Endothelial cell of umbilical vein (primary cell): ENCODE data around the gene DDX42. TPM values are rescaled to one million over a fixed set of nuclear protein-coding genes. Genes with fewer than 3 reads are reported as not detected.

Experiments
- BruUV-seq: library from RNA; stranded (reverse); fragments of 400-500 nt; replicated peaks from 2 replicates; lab custom pipeline; 2021; lab: Mats Ljungman, UMichigan
- CTCF ChIA-PET: fragments of 300-600, 350-600 bp; sonication (Branson Sonifier 250); formaldehyde crosslinking; loops from one replicate; lab custom pipeline; 2021; ENCODE audit warnings: antibody characterized with exemption, inconsistent platforms; lab: Charles Lee
- POLR2A ChIA-PET: fragments of 300-600, 350-600 bp; sonication (Branson Sonifier 250); formaldehyde crosslinking; loops from one replicate; lab custom pipeline; 2021; ENCODE audit warnings: antibody characterized with exemption, inconsistent platforms; lab: Charles Lee
- DNase-seq: peaks from one replicate; pipeline ENCODE4 v3.0.0-alpha.2; 2011; ENCODE audit warnings: low read depth, low spot score
- FAIRE-seq: peaks from 2 replicates; lab custom pipeline; 2011; peaks lifted over from hg19 to GRCh38; lab: Jason Lieb, UNC
- H2AFZ ChIP-seq: 2 replicates; pipeline ENCODE4 v1.6.0; 2012; ENCODE audit warnings: low read depth, low read length, control low read depth, inconsistent platforms
- H3K27ac ChIP-seq: 2 replicates; pipeline ENCODE4 v1.5.1; 2011; ENCODE audit warnings: low read depth, mild to moderate bottlenecking, control low read depth, low read length, moderate library complexity; ENCODE audit not compliant: insufficient read depth
- H3K27me3 ChIP-seq, 2 experiments: 2 replicates each; pipeline versions ENCODE4 v1.6.0 to v1.6.1; 2011; ENCODE audit warnings: low read length in 2 of 2, mixed read lengths in 1 of 2; ENCODE audit not compliant: control insufficient read depth in 2 of 2, insufficient read depth in 2 of 2
- H3K36me3 ChIP-seq, 2 experiments: 2 replicates in 1 of 2; 3 replicates in 1 of 2; pipeline ENCODE4 v1.5.1; 2011; ENCODE audit warnings: low read length in 2 of 2, mild to moderate bottlenecking in 1 of 2, moderate library complexity in 1 of 2; ENCODE audit not compliant: control insufficient read depth in 2 of 2, insufficient read depth in 2 of 2; ENCODE audit errors: extremely low read depth in 1 of 2
- H3K4me1 ChIP-seq: 3 replicates; pipeline ENCODE4 v1.5.1; 2011; ENCODE audit warnings: mild to moderate bottlenecking, low read length; ENCODE audit not compliant: control insufficient read depth, insufficient read depth; ENCODE audit errors: extremely low read depth
- H3K4me2 ChIP-seq: 2 replicates; pipeline ENCODE4 v1.6.1; 2011; ENCODE audit warnings: low read length, control low read depth, mixed read lengths; ENCODE audit not compliant: insufficient read depth
- H3K4me3 ChIP-seq, 3 experiments: fragments of 200-600 bp in 1 of 3; sonication (generic), shearing (Covaris generic) in 1 of 3; replicated peaks in 1 of 3; 2 replicates each; pipeline ENCODE4 v1.5.1; 2011 to 2016; ENCODE audit warnings: control low read depth in 3 of 3, low read length in 3 of 3, mild to moderate bottlenecking in 2 of 3, inconsistent platforms in 1 of 3, low read depth in 1 of 3, moderate library complexity in 1 of 3; ENCODE audit not compliant: insufficient read depth in 1 of 3
- H3K79me2 ChIP-seq: 2 replicates; pipeline ENCODE4 v1.6.0; 2012; ENCODE audit warnings: low read length, inconsistent platforms; ENCODE audit not compliant: control insufficient read depth, insufficient read depth
- H3K9ac ChIP-seq: replicated peaks from 2 replicates; pipeline ENCODE3; 2011; ENCODE audit warnings: low read length, control low read depth; ENCODE audit not compliant: insufficient read depth; ENCODE audit errors: extremely low read depth
- H3K9me1 ChIP-seq: replicated peaks from 3 replicates; pipeline ENCODE4 v1.6.0; 2011; ENCODE audit warnings: mild to moderate bottlenecking, low read length; ENCODE audit not compliant: control insufficient read depth, insufficient read depth; ENCODE audit errors: extremely low read depth
- H3K9me3 ChIP-seq: replicated peaks from 2 replicates; pipeline ENCODE4 v1.5.1; 2012; ENCODE audit warnings: low read length, inconsistent platforms; ENCODE audit not compliant: control insufficient read depth, insufficient read depth
- H4K20me1 ChIP-seq: replicated peaks from 2 replicates; pipeline ENCODE3; 2011; ENCODE audit warnings: mild to moderate bottlenecking, low read length; ENCODE audit not compliant: control insufficient read depth, insufficient read depth; ENCODE audit errors: extremely low read depth
- CTCF ChIP-seq, 2 donors: IDR thresholded peaks; 1 replicate in 1 of 2; 2 replicates in 1 of 2; pipeline ENCODE4 v1.5.1; 2011; ENCODE audit warnings: low read length in 2 of 2, mild to moderate bottlenecking in 2 of 2, moderate library complexity in 2 of 2, control low read depth in 1 of 2, inconsistent platforms in 1 of 2, low read depth in 1 of 2; ENCODE audit not compliant: insufficient read depth in 1 of 2; ENCODE audit errors: extremely low read depth in 1 of 2
- GATA2 ChIP-seq: IDR thresholded peaks from 2 replicates; pipeline ENCODE4 v1.7.0; 2011; ENCODE audit warnings: low read depth, mild to moderate bottlenecking, moderate library complexity, mixed read lengths, low read length; ENCODE audit not compliant: insufficient read length, insufficient read depth
- MAX ChIP-seq: IDR thresholded peaks from 2 replicates; pipeline ENCODE4 v1.6.1; 2011; ENCODE audit not compliant: insufficient read depth, insufficient read length
- POLR2A ChIP-seq: IDR thresholded peaks from 2 replicates; pipeline ENCODE4 v1.6.1; 2012; ENCODE audit warnings: low read depth, mild to moderate bottlenecking, control low read depth, low read length
- POLR2AphosphoS5 ChIP-seq: IDR thresholded peaks from 2 replicates; pipeline ENCODE4 v1.6.1; 2012; ENCODE audit warnings: low read depth, mild to moderate bottlenecking, control low read depth, low read length, moderate library complexity; ENCODE audit not compliant: insufficient read depth
- dilution Hi-C: fragments of 300-500 bp; cut with MboI; formaldehyde crosslinking; loops from one replicate; pipeline ENCODE4 v1.15.0; 2019; ENCODE audit warnings: low sequenced_read_pairs; ENCODE audit not compliant: extremely low pct_ligation_motif_present
- intact Hi-C: fragments of 100-400 bp; cut with micrococcal nuclease; formaldehyde crosslinking; loops from one replicate; pipeline ENCODE4 v1.10.0; 2022
- polyA plus RNA-seq, 4 experiments: library from polyadenylated mRNA; depleted of rRNA in 3 of 4; stranded (reverse) in 3 of 4; unstranded in 1 of 4; fragments of >200 nt; gene quantifications; 2 replicates each; pipeline versions ENCODE4 v1.2.1 to v1.2.3, GENCODE V29; 2011 to 2012; ENCODE audit warnings: missing spikeins in 1 of 4
- total RNA-seq: library from RNA; stranded (reverse); gene quantifications from 2 replicates; pipeline ENCODE4 v1.2.3, GENCODE V29; 2021

Gene DDX42
- total and polyA plus RNA-seq, 2 donors (not counting 3 experiments of a cell fraction or from before 2014, with no cell fraction given), result 48.1 to 124 TPM

GRCh38 chr17:63848834-63849689 lies 75.1 kb downstream of the DDX42 start:
- peak overlapping the region; percentile 59 for H3K9ac ChIP-seq
- H3K9me3 ChIP-seq, result no peaks in the 10 kb centered on the region
- no peaks in the 10 kb centered on the region for H3K36me3 ChIP-seq
- dilution Hi-C loops (no loop called here), intact Hi-C loops (no loop called here)
- H3K9me1 ChIP-seq, result no peaks in the 10 kb centered on the region
- DNase-seq, result peak; percentile 91
- ChIA-PET CTCF (interaction anchor here (0.6 to 2.0 kb wide), 18 partner anchors 9 to 248 kb away, joined by 3 to 31 read pairs (median 4); partner anchors contain the start of genes CCDC47 and DDX42), POLR2A (no interaction called here)
- peak overlapping the region in 2 of 3 experiments; percentile 17 to 35 for H3K4me3 ChIP-seq
- FAIRE-seq, result peak; percentile 42
- no peaks in the 10 kb centered on the region for H3K79me2 ChIP-seq
- H2AFZ ChIP-seq, result peak overlapping the region; percentile 98
- BruUV-seq, result no TSS peak
- H4K20me1 ChIP-seq, result no peaks in the 10 kb centered on the region
- TF ChIP-seq CTCF (IDR thresholded peaks at IDR 0.05; ENCODE audit: extremely low read depth in 1 of 2, insufficient read depth in 1 of 2, low read depth in 1 of 2, low read length in 2 of 2), result peak; percentile 84 to 87
- peak; percentile 91 for TF ChIP-seq MAX
- TF ChIP-seq POLR2AphosphoS5, result peak; percentile 34
- TF ChIP-seq GATA2, result no peak
- no peak for TF ChIP-seq POLR2A
- H3K27me3 ChIP-seq, result peaks cover 0 to 1% of the 10 kb centered on the region in 2 experiments
- no peaks in the 10 kb centered on the region for H3K4me1 ChIP-seq
- peak overlapping the region; percentile 51 for H3K4me2 ChIP-seq
- no peak overlapping the region for H3K27ac ChIP-seq
